ENCODE measurements around the gene CABYR. TPM values are rescaled to one million over a fixed set of nuclear protein-coding genes. Genes with fewer than 3 reads are reported as not detected.
A peak's percentile ranks its signal among the peaks of the same experiment; 100 is the strongest.

The CABYR gene
- total RNA-seq, 1 experiment from 2014 or later = 29.4 TPM

DNA sequence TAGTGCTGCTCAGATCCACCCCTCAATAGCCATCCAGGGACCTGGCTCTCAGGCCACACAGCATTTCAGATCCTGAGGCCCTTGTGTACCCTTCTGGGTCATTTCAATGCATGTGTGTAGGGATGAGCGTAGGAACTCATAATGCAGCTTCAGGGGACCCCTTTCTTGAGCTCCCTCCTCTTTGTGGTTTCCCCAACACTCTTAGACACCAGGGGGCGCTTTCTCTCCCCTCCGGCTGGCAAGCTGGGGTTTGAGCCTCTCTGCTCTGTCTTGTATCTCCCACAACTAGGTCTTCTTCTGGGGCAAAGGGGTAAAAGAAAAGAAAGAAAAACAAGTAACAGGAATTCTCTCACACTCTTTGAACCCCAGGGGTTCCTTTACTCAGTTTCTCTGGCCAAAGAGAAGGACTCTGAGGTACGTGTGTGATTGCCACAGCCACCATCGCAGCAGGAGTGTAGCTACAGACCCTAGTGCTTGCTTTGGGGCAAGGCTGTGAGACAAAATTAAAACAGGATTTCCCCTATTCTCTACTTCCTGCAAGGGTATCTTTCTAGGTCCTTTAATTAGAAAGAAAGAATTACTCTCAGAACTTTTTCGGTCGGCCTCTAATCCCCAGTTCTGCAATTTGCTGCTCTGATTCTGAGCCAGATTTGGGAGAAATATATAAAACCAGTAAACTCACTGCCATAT lies 38.0 kb downstream of the CABYR start:
- intact Hi-C loops (cut with micrococcal nuclease; ENCODE audit: unreplicated experiment) (loop anchor here (5.0 kb wide), 2 partner anchors 95 to 180 kb away; no protein-coding TSS in a partner anchor), in situ Hi-C loops (cut with HindIII; ENCODE audit: low pct_unique_long_range_greater_than_20kb, low sequenced_read_pairs) (no loop called here)
- H3K4me1 ChIP-seq (ENCODE audit: control insufficient read depth, insufficient read depth, low read length) = no peaks in the 10 kb centered on the region
- no peaks in the 10 kb centered on the region for H3K9me3 ChIP-seq (ENCODE audit: control insufficient read depth, insufficient read depth, low read depth, low read length)
- no peaks in the 10 kb centered on the region for H3K27me3 ChIP-seq (ENCODE audit: control insufficient read depth, insufficient read depth, low read length)
- TF ChIP-seq, protein P1, sequence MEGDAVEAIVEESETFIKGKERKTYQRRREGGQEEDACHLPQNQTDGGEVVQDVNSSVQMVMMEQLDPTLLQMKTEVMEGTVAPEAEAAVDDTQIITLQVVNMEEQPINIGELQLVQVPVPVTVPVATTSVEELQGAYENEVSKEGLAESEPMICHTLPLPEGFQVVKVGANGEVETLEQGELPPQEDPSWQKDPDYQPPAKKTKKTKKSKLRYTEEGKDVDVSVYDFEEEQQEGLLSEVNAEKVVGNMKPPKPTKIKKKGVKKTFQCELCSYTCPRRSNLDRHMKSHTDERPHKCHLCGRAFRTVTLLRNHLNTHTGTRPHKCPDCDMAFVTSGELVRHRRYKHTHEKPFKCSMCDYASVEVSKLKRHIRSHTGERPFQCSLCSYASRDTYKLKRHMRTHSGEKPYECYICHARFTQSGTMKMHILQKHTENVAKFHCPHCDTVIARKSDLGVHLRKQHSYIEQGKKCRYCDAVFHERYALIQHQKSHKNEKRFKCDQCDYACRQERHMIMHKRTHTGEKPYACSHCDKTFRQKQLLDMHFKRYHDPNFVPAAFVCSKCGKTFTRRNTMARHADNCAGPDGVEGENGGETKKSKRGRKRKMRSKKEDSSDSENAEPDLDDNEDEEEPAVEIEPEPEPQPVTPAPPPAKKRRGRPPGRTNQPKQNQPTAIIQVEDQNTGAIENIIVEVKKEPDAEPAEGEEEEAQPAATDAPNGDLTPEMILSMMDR (IDR thresholded peaks at IDR 0.05) = peak; percentile 90
- TF ChIP-seq SIN3A (IDR thresholded peaks at IDR 0.05; ENCODE audit: borderline replicate concordance, insufficient read depth, low read depth, low read length) = no peak
- ChIA-PET POLR2A (no interaction called here), CTCF (interaction anchor here (0.6 to 1.7 kb wide), 5 partner anchors 15 to 312 kb away, joined by 3 to 11 read pairs (median 3); no protein-coding TSS in a partner anchor)
- H3K27ac ChIP-seq (ENCODE audit: low read length) = no peak overlapping the region
- DNase-seq (ENCODE audit: low read depth, low spot score) (no peak), ATAC-seq (peak; percentile 69; the same call in 1 of the 2 replicates)
- H3K4me3 ChIP-seq (ENCODE audit: low read depth in 2 of 2, low read length in 2 of 2) = no peak overlapping the region
- H3K36me3 ChIP-seq (ENCODE audit: control insufficient read depth, insufficient read depth, low read length) = no peaks in the 10 kb centered on the region
- no TSS peak for BruUV-seq (replicated peaks)

DNA sequence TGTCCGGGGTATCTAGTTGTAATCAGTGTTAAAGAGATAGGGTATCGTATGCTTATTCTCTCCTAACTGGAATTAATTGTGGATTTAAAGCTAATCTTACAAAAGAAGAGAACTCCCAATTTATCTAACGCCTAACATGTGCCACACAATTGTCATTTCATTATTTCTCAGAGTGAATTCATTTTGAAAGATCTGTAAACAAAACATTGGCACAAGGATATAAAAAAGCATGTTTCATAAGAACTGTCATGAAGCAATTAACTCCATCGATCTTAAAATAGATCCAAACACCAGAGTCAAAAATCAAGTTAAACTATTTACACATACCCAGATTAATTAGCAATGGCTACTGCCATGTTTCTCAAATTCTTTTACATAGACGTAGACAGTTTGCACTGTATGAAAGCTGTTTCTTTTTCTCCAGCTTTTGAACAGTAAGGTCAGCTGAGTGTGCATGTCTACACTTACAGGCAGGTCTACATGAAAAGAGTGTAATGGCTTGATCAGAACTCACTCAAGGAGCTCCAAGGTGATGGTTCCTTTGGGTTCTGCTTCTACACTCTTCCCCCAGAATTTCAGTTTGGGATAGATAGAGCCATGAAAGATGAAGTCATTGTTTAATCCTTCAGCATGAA lies 38.8 kb downstream of the CABYR start:
- intact Hi-C loops (cut with micrococcal nuclease; ENCODE audit: unreplicated experiment) (loop anchor here (5.0 kb wide), 2 partner anchors 95 to 180 kb away; no protein-coding TSS in a partner anchor), in situ Hi-C loops (cut with HindIII; ENCODE audit: low pct_unique_long_range_greater_than_20kb, low sequenced_read_pairs) (no loop called here)
- Histone ChIP-seq H3K27ac (ENCODE audit: low read length) (no peak overlapping the region), H3K36me3 (ENCODE audit: control insufficient read depth, insufficient read depth, low read length) (no peaks in the 10 kb centered on the region), H3K27me3 (ENCODE audit: control insufficient read depth, insufficient read depth, low read length) (no peaks in the 10 kb centered on the region), H3K4me1 (ENCODE audit: control insufficient read depth, insufficient read depth, low read length) (no peaks in the 10 kb centered on the region), H3K9me3 (ENCODE audit: control insufficient read depth, insufficient read depth, low read depth, low read length) (no peaks in the 10 kb centered on the region), H3K4me3 (ENCODE audit: low read depth in 2 of 2, low read length in 2 of 2) (no peak overlapping the region)
- TF ChIP-seq, protein P1 (IDR thresholded peaks at IDR 0.05) = no peak
- no peak for TF ChIP-seq SIN3A (IDR thresholded peaks at IDR 0.05; ENCODE audit: borderline replicate concordance, insufficient read depth, low read depth, low read length)
- TF ChIP-seq TCF7L2 (IDR thresholded peaks at IDR 0.05; ENCODE audit: low read depth, low read length) = no peak
- TF ChIP-seq, protein P2, sequence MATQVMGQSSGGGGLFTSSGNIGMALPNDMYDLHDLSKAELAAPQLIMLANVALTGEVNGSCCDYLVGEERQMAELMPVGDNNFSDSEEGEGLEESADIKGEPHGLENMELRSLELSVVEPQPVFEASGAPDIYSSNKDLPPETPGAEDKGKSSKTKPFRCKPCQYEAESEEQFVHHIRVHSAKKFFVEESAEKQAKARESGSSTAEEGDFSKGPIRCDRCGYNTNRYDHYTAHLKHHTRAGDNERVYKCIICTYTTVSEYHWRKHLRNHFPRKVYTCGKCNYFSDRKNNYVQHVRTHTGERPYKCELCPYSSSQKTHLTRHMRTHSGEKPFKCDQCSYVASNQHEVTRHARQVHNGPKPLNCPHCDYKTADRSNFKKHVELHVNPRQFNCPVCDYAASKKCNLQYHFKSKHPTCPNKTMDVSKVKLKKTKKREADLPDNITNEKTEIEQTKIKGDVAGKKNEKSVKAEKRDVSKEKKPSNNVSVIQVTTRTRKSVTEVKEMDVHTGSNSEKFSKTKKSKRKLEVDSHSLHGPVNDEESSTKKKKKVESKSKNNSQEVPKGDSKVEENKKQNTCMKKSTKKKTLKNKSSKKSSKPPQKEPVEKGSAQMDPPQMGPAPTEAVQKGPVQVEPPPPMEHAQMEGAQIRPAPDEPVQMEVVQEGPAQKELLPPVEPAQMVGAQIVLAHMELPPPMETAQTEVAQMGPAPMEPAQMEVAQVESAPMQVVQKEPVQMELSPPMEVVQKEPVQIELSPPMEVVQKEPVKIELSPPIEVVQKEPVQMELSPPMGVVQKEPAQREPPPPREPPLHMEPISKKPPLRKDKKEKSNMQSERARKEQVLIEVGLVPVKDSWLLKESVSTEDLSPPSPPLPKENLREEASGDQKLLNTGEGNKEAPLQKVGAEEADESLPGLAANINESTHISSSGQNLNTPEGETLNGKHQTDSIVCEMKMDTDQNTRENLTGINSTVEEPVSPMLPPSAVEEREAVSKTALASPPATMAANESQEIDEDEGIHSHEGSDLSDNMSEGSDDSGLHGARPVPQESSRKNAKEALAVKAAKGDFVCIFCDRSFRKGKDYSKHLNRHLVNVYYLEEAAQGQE (IDR thresholded peaks at IDR 0.05; ENCODE audit: insufficient read depth in 1 of 2, low read depth in 2 of 2, low read length in 1 of 2) = no peak
- TF ChIP-seq POLR2AphosphoS5 (IDR thresholded peaks at IDR 0.05; ENCODE audit: low read depth, low read length) = no peak
- no peak for ATAC-seq
- POLR2A ChIA-PET = no interaction called here
- no TSS peak for BruUV-seq (replicated peaks)
- CTCF ChIA-PET = interaction anchor here (0.6 to 1.7 kb wide), 3 partner anchors 16 to 311 kb away, joined by 3 to 11 read pairs (median 6); no protein-coding TSS in a partner anchor
- DNase-seq (ENCODE audit: low read depth, low spot score) = no peak

Measured in Panc1 (cell line).